Pulmonary artery endothelial cell (primary cell): ENCODE results near the gene HES5. TPM values are rescaled to one million over a fixed set of nuclear protein-coding genes. Genes with fewer than 3 reads are reported as not detected.

Experiments
- DNase-seq: peaks from one replicate; pipeline ENCODE4 v3.0.0-alpha.2; 2011; ENCODE audit warnings: low read depth, low spot score
- total RNA-seq: library from RNA; depleted of rRNA; stranded (reverse); fragments of >200 nt; gene quantifications from 2 replicates; pipeline ENCODE4 v1.2.3, GENCODE V29; 2014

The HES5 gene
- total RNA-seq, 1 donor from 2014 or later: not detected

DNA sequence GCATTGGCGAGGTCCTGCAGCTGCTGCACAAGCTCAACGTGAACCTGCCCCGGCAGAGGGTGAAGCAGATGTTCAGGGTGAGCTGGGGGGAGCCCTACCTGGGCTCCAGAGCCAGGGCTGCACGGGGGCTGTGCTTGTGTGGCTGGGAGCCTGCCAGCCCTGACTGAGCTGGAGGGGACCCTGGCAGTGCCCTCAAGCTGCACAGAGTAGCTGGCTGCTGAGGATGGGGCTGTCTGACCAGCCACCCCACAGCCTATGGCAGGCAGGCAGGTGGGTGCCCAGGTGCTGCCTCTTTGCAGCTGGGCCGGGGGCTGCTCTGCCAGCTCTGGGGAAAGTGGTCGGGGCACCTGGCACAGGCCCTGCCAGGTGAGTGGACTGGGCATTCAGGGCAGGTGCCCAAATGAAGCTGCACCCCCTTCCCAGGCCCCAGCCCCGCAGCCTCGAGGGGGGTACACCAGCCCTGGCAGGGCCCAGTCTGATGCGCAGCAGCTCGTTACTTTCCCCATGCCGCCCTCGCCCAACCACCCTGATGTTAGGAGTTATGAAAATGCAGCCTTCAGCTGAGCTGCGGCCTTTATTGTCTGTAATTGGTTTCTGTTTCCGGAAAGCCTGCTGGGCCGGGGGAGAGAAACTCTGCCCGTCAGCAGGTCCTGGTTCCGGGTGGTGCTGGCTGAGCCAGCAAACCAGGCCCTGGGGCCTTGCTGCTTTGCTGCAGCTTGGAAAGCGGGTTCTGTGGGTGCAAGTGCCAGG is 49.7 kb downstream of the HES5 start:
- no peak for DNase-seq

DNA sequence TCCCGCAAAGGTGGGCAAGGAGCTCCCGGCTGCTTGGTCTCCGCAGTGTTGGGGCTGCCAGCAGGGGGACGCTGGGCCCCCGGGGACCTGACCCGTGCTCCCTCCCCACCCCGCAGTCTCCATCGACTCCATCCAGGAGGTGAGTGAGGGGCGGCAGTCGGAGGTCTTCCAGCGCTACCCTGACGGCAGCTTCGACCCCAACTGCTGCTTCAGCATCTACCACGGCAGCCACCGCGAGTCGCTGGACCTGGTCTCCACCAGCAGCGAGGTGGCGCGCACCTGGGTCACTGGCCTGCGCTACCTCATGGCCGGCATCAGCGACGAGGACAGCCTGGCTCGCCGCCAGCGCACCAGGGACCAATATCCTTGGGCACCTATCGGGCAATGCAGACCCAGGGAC is 50.4 kb downstream of the HES5 start:
- no peak for DNase-seq

DNA sequence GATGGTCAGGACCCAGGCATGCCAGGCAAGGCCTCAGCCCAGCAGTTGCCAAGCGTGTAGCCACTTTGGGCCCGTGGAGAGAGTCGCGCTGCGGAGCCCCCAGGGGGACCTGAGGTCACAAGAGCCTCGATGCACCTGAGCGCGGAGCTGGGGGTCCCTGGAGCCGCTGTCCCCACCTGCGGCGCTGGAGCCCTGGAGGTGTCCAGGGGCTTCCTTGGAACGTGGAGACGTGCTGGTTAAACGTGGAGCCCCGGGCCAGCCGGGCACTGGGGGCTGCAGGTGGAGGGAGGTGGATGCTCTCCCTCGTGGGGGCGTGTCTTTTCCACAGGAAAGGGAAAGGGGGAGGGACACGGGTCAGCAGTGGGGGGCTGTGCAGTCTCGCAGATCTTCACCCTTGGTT is 50.9 kb downstream of the HES5 start:
- no peak for DNase-seq

Other genes with a start within 250 kb of the HES5 start
- 4.1 and 4.3 TPM in 2 replicates for gene MORN1, start 138.7 kb downstream of the HES5 start, total RNA-seq
- 88.8 and 97.9 TPM in 2 replicates for gene RER1, start 138.4 kb downstream of the HES5 start, total RNA-seq
- 33.7 and 41.0 TPM in 2 replicates for gene PEX10, start 117.7 kb downstream of the HES5 start, total RNA-seq
- 0.04 and 0.13 TPM in 2 replicates for gene PLCH2, start 54.0 kb downstream of the HES5 start, total RNA-seq
- gene PANK4, start 3.7 kb downstream of the HES5 start, total RNA-seq: 22.4 and 28.4 TPM in 2 replicates
- 25.5 and 41.0 TPM in 2 replicates for gene TNFRSF14, start 26.1 kb upstream of the HES5 start, total RNA-seq
- gene PRXL2B, start 56.5 kb upstream of the HES5 start, total RNA-seq: 29.9 and 36.0 TPM in 2 replicates
- gene MMEL1, start 102.8 kb upstream of the HES5 start, total RNA-seq: 2.7 and 3.7 TPM in 2 replicates